PC-9 (cell line): ENCODE results near the gene TMEM128. TPM values are rescaled to one million over a fixed set of nuclear protein-coding genes. Genes with fewer than 3 reads are reported as not detected.
A peak's percentile ranks its signal among the peaks of the same experiment; 100 is the strongest.
"Not testable (repeated sequence)": the region's sequence is repeated elsewhere in the genome, so short reads cannot be mapped to it uniquely, and the experiment has no call there.

Experiments
- BruUV-seq: library from RNA; stranded (reverse); fragments of 400-500 nt; replicated peaks from 2 replicates; lab custom pipeline; 2021; lab: Mats Ljungman, UMichigan
- CTCF ChIA-PET: fragments of 300-600 bp; sonication (Branson Sonifier 250); formaldehyde crosslinking; loops from one replicate; lab custom pipeline; 2022; ENCODE audit warnings: antibody characterized with exemption; lab: Charles Lee
- POLR2A ChIA-PET: fragments of 300-600 bp; sonication (Branson Sonifier 250); formaldehyde crosslinking; loops from one replicate; lab custom pipeline; 2022; ENCODE audit warnings: antibody characterized with exemption; ENCODE audit not compliant: unreplicated experiment; lab: Charles Lee
- DNase-seq, 2 experiments: peaks; one replicate each; pipeline versions ENCODE4 v3.0.0 to v3.0.0-alpha.2; 2015 to 2022; ENCODE audit warnings: mixed read lengths in 1 of 2
- H2AFZ ChIP-seq: fragments of 200-600 bp; sonication (generic); 2 replicates; pipeline ENCODE4 v1.8.1; 2017; ENCODE audit warnings: antibody characterized with exemption
- H3F3A ChIP-seq: fragments of 200-600 bp; sonication (generic); 2 replicates; pipeline ENCODE4 v1.8.1; 2017; ENCODE audit warnings: antibody characterized with exemption, mild to moderate bottlenecking, low read depth; ENCODE audit not compliant: insufficient read depth
- H3K27ac ChIP-seq: fragments of 200-600 bp; sonication (generic); 2 replicates; pipeline ENCODE4 v1.6.1; 2016; ENCODE audit warnings: mixed run types
- H3K27me3 ChIP-seq: fragments of 200-600 bp; sonication (generic); 2 replicates; pipeline ENCODE4 v1.6.1; 2016; ENCODE audit warnings: low read depth, mixed run types; ENCODE audit not compliant: insufficient read depth
- H3K36me3 ChIP-seq: fragments of 200-600 bp; sonication (generic); 2 replicates; pipeline ENCODE4 v1.6.1; 2016; ENCODE audit warnings: low read depth, mixed run types
- H3K4me1 ChIP-seq: fragments of 200-600 bp; sonication (generic); replicated peaks from 2 replicates; pipeline ENCODE4 v1.6.1; 2016; ENCODE audit warnings: mixed run types; ENCODE audit not compliant: insufficient read depth
- H3K4me2 ChIP-seq: fragments of 200-600 bp; sonication (generic); 2 replicates; pipeline ENCODE4 v1.6.1; 2017; ENCODE audit warnings: mixed run types
- H3K4me3 ChIP-seq: fragments of 200-600 bp; sonication (generic); 2 replicates; pipeline ENCODE4 v1.6.1; 2016; ENCODE audit warnings: mixed run types
- H3K79me2 ChIP-seq: fragments of 200-600 bp; sonication (generic); 2 replicates; pipeline ENCODE4 v1.6.1; 2017; ENCODE audit warnings: low read depth, mixed run types
- H3K9me2 ChIP-seq: fragments of 200-600 bp; sonication (generic); 2 replicates; pipeline ENCODE4 v1.8.1; 2017; ENCODE audit warnings: mild to moderate bottlenecking; ENCODE audit not compliant: insufficient read depth
- H3K9me3 ChIP-seq: fragments of 200-600 bp; sonication (generic); 2 replicates; pipeline ENCODE4 v1.8.1; 2016; ENCODE audit warnings: low read depth; ENCODE audit not compliant: insufficient read depth
- H4K20me1 ChIP-seq: fragments of 200-600 bp; sonication (generic); 2 replicates; pipeline ENCODE4 v1.8.1; 2017; ENCODE audit not compliant: insufficient read depth
- EZH2 ChIP-seq: fragments of 200-600 bp; sonication (generic); IDR thresholded peaks from 2 replicates; pipeline ENCODE4 v1.8.0; 2017; ENCODE audit warnings: antibody characterized with exemption, low read depth
- intact Hi-C: fragments of 100-400 bp; cut with micrococcal nuclease; formaldehyde crosslinking; loops from one replicate; pipeline ENCODE4 v1.10.0; 2022; ENCODE audit not compliant: unreplicated experiment
- total RNA-seq: library from RNA; stranded (reverse); gene quantifications from 2 replicates; pipeline ENCODE4 v1.2.3, GENCODE V29; 2021
- TF ChIP-seq, protein P1 (sequence below): fragments of 200-600 bp; sonication (generic); conservative IDR thresholded peaks from 2 replicates; pipeline ENCODE4 v1.6.1; 2017; ENCODE audit warnings: mixed run types, antibody characterized with exemption, mild to moderate bottlenecking, moderate library complexity

Gene TMEM128
- total RNA-seq, 1 experiment from 2014 or later: 18.1 TPM

DNA sequence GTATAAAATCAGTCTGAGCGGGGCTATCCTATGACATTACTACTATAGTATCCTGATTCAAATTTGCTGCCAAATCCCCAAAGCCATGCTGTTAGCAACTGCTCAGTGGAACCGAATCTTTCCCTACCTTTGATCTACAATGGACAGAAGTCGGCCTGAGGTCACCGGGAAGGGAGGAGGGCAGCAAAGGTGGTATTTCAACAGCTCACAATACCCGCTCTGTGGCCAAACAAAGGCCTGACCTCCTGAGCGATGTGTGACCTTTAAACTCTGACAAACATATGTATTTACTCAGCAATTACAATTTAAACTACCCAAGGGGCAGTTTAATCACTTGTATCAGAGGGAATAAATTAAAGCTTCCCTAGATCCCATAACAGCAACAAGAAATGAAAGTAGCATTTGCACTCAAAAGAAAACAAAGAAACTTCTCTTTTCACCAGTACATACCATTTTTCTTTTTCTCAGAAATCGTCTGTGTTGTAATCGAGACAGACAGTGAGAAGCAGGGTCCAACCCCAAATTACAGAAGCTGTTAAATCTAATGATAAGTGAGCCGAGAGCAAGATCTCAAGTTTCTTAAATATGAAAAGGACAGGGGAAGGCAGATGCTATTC is 11.6 kb upstream of the TMEM128 start:
- peak overlapping the region; percentile 18; the same call in 1 of the 2 replicates for H3K4me3 ChIP-seq
- DNase-seq: no peak
- H3K27me3 ChIP-seq: peaks cover 9% of the 10 kb centered on the region; the same call in 1 of the 2 replicates
- no peaks in the 10 kb centered on the region for H3K9me2 ChIP-seq
- H3K9me3 ChIP-seq: no peaks in the 10 kb centered on the region
- intact Hi-C loops: loop anchor here (2.0 to 5.0 kb wide), 2 partner anchors 75 to 173 kb away; no protein-coding TSS in a partner anchor
- H3K79me2 ChIP-seq: no peaks in the 10 kb centered on the region
- ChIA-PET CTCF (interaction anchor here (0.7 kb wide), 2 partner anchors 72 to 1739 kb away, joined by 3 to 5 read pairs; no protein-coding TSS in a partner anchor), POLR2A (interaction anchor here (0.7 to 0.9 kb wide), 2 partner anchors 11 to 12 kb away, joined by 3 to 4 read pairs; partner anchors contain the start of gene TMEM128)
- no peaks in the 10 kb centered on the region for H3K36me3 ChIP-seq
- H3K27ac ChIP-seq: no peak overlapping the region
- peaks cover 8% of the 10 kb centered on the region for H3K4me1 ChIP-seq
- H3K4me2 ChIP-seq: peak overlapping the region; percentile 61
- TF ChIP-seq, protein P1, sequence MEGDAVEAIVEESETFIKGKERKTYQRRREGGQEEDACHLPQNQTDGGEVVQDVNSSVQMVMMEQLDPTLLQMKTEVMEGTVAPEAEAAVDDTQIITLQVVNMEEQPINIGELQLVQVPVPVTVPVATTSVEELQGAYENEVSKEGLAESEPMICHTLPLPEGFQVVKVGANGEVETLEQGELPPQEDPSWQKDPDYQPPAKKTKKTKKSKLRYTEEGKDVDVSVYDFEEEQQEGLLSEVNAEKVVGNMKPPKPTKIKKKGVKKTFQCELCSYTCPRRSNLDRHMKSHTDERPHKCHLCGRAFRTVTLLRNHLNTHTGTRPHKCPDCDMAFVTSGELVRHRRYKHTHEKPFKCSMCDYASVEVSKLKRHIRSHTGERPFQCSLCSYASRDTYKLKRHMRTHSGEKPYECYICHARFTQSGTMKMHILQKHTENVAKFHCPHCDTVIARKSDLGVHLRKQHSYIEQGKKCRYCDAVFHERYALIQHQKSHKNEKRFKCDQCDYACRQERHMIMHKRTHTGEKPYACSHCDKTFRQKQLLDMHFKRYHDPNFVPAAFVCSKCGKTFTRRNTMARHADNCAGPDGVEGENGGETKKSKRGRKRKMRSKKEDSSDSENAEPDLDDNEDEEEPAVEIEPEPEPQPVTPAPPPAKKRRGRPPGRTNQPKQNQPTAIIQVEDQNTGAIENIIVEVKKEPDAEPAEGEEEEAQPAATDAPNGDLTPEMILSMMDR: no peak
- TF ChIP-seq EZH2: no peak
- no TSS peak for BruUV-seq
- peaks cover 5% of the 10 kb centered on the region; the same call in 1 of the 2 replicates for H3F3A ChIP-seq
- H4K20me1 ChIP-seq: no peaks in the 10 kb centered on the region
- 0 out of 2 replicates have a peak overlapping the region, but pooled peaks have one; percentile 16 for H2AFZ ChIP-seq

DNA sequence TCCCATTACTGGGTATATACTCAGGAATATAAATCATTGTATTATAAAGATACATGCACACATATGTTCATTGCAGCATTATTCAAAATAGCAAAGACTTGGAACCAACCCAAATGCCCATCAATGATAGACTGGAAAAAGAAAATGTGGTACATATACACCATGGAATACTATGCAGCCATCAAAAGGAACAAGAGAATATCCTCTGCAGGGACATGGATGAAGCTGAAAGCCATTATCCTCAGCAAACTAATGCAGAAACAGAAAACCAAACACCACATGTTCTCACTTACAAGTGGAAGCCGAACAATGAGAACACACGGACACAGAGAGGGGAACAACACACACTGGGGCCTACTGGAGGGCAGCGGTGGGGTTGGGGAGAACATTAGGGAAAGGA is 9.7 kb upstream of the TMEM128 start:
- H3K4me1 ChIP-seq, H3F3A ChIP-seq, BruUV-seq, H4K20me1 ChIP-seq, H2AFZ ChIP-seq, H3K27ac ChIP-seq, H3K36me3 ChIP-seq, H3K9me2 ChIP-seq, H3K4me3 ChIP-seq, H3K79me2 ChIP-seq, intact Hi-C loops, H3K4me2 ChIP-seq, CTCF ChIA-PET, POLR2A ChIA-PET, DNase-seq, H3K9me3 ChIP-seq: not testable (repeated sequence)
- H3K27me3 ChIP-seq: peaks cover 13% of the 10 kb centered on the region; the same call in 1 of the 2 replicates

DNA sequence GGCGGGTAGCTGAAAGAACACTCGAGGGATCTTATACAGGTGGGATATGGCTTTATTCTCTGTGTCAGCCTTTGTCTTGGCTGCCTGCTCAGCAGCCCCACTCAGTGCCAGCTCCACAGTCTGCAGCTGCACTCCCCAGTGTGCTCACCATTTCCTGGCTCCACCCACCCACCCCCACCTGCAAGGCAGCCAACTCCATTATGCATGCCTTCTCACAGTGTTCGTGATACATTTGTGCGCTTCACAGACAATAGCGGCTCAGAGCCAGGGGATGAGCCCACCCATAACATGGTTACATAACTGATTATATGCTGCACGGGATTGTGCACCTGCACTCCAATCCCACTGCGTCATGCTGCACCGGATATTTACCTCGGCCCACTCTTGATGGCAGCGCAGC is 8.8 kb upstream of the TMEM128 start:
- POLR2A ChIA-PET: no interaction called here
- peaks cover 13% of the 10 kb centered on the region; the same call in 1 of the 2 replicates for H3K27me3 ChIP-seq
- H2AFZ ChIP-seq: no peak overlapping the region
- no peaks in the 10 kb centered on the region for H4K20me1 ChIP-seq
- H3K27ac ChIP-seq: no peak overlapping the region
- H3K4me3 ChIP-seq: no peak overlapping the region
- intact Hi-C loops: no loop called here
- no peaks in the 10 kb centered on the region for H3K9me3 ChIP-seq
- BruUV-seq: no TSS peak
- H3K36me3 ChIP-seq: no peaks in the 10 kb centered on the region
- H3K9me2 ChIP-seq: no peaks in the 10 kb centered on the region
- H3K4me2 ChIP-seq: no peak overlapping the region
- H3K4me1 ChIP-seq: peaks cover 8% of the 10 kb centered on the region
- CTCF ChIA-PET: no interaction called here
- H3K79me2 ChIP-seq: no peaks in the 10 kb centered on the region
- peaks cover 5% of the 10 kb centered on the region; the same call in 1 of the 2 replicates for H3F3A ChIP-seq
- TF ChIP-seq, protein P1: no peak
- TF ChIP-seq EZH2: no peak
- no peak for DNase-seq
